HG02943 (cell line): Measurements from ENCODE around the gene CLPTM1L.
A peak's percentile ranks its signal among the peaks of the same experiment; 100 is the strongest.
"Not testable (repeated sequence)": the region's sequence is repeated elsewhere in the genome, so short reads cannot be mapped to it uniquely, and the experiment has no call there.

Source experiments
- ATAC-seq: cut with Tn5 transposase; IDR thresholded peaks from one replicate; pipeline ENCODE4 v1.9.1; 2021; ENCODE audit warnings: mild to moderate bottlenecking, low read depth, moderate library complexity; ENCODE audit not compliant: unreplicated experiment

CLPTM1L gene

DNA sequence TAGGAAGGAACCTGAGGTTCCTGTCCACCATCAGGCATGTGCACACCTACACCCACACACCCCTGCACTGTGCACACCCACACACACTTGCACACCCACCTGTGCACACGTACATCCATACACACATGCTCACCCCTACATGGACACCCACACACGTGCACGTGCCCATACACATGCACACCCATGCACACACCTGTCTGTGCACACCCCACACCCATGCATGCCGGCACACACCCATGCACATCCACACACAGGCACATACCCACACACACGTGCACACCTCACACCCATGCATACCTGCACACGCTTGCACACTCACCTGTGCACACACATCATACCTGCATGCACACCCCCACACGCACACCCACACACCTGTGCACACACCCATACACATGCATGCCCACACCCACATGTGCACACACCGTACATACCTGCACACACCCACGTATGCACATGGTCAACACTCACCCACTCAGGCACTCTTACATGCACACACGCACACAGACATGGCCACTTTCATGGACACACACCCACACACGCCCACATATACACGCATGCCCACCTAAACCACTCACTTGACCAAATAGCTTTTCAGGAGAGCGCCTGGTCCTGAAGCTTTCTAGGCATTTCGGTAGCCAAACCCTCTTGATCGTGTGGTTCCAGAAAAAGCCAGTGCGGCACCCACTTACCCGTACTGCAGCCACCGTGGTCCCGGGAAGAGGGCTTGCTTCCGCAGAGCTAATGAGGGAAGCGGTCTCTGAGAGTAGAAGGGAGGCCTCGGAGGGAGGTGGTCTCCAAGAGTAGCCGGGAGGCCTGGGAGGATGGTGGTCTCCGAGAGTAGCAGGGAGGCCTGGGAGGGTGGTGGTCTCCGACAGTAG is 36.7 kb upstream of the CLPTM1L start:
- no peak for ATAC-seq

DNA sequence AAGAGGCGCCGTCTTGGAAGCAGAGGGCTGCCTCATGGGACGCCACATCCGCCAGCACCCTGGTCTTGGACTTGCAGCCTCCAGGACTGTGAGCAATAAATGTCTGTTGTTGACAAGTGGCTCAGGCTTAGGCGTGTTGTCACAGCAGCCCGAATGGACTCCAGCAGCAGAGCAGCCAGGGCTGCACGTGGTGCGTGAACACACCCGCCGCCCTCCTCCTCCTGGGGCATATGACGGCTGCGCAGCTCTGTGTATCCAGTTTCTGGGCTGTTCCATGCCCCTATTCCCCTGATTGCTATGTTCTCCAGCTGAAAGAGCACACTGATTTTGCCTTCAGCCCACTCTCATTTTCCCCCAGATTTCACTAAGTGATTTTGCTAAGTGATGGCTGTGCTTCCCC is 36.0 kb upstream of the CLPTM1L start:
- ATAC-seq = no peak

GRCh38 chr5:1380011-1380817 is 35.3 kb upstream of the CLPTM1L start:
- peak; percentile 72 for ATAC-seq

- ATAC-seq = no peak
Measured at GRCh38 chr5:1378866-1379659, 34.2 kb upstream of the CLPTM1L start.

DNA sequence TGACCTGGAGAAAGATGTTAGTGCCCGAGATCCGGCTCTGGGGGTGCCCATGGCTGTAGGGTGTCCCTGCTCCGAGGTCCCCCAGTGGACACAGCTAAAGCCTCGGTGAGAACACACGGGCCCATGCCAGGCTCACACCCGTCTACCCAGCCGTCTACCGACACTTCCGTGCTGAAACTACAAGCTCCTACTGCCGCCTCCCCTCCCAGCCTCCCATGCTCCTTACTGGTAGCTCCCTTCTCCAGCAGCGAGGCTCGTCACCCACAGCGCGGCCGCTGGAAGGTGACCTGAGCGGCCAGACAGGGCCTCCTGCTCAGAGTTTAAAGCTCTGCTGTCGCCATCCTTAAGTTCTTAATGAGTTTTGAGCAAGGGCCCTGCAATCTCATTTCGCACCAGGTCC is 33.2 kb upstream of the CLPTM1L start:
- no peak for ATAC-seq

GRCh38 chr5:1376981-1377380 is 32.1 kb upstream of the CLPTM1L start:
- no peak for ATAC-seq

DNA sequence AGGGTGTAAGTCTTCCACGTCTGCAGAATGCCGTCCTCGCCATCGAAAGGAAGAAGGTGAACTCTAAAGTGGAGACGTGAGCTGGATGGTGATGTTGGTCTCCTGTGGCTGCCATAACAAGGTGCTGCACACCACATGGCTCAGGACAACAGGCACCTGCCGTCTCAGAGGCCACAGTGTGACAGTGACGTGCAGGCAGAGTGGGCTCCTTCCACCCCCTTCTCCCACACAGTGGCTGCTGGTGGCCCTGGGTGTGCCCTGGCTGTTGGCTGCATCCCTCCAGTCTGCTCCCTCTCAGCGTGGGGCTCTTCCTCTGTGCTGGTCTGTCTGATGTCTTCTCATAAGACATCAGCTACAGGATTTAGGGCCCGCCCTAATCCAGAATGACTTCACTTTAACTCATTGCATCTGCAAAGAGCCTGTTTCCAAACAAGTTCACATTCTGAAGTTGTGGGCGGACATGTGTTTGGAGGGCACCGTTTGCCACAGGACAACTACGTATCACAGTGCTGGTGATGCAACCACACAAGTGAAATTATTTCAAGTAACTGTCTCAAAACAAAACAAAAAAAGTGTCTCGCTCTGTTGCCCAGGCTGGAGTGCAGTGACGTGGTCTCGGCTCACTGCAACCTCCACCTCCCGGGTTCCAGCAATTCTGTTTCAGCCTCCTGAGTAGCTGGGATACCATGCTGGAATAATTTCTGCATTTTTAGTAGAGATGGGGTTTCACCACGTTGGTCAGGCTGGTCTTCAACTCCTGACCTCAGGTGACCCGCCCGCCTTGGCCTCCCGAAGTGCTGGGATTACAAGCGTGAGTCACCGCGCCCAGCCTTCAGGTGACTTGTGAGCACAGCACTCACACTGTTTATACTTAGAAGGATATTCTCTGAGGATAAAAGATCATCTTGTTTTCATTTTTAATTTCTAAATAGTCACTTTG is 31.2 kb upstream of the CLPTM1L start:
- ATAC-seq = no peak

DNA sequence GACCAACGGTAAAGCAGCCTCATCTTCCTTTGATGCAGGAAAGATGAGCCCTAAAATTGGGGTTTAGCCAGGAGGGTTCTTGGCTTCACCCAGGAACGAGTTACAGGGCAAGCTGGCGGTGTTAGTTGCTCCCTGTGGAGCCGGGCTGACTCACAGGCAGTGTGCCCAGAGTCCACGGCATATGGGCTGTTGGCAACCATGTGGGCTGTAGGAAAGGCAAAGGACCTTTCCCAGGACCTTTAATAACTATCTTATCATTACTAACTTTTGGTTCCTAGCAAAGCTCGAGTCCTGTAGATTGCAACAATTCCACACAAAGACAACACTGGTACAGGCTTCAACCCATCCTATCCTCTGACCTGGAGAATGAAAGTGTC is 29.8 kb upstream of the CLPTM1L start:
- no peak for ATAC-seq

DNA sequence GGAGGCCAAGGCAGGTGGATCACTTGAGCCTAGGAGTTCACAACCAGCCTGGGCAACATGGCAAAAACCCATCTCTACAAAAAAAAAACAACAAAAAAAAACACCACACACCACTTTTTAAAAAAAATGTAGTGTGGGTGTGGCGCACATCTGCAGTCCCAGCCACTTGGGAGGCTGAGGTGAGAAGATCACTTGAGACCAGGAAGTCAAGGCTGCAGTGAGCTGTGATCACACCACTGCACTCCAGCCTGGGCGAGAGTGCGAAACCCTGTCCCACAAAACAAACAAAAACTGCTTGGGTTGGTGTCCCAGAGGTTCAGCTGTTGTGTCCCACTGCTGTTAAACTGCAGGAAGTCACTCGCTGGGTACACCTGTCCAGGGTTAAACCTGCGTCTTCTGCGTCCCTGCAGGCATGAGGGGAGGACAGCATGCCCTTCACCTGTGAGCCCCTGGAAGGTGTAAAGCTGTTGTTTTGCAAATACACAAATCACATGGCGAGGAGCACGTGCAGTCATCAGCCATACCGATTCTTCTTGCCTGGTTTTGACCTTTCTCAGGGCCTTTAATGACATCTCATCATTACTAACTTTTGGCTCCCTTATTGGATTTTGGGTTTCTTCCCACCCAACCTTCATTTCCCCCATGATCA is 29.3 kb upstream of the CLPTM1L start:
- ATAC-seq = no peak

GRCh38 chr5:1371972-1372342 is 27.1 kb upstream of the CLPTM1L start:
- ATAC-seq = not testable (repeated sequence)

DNA sequence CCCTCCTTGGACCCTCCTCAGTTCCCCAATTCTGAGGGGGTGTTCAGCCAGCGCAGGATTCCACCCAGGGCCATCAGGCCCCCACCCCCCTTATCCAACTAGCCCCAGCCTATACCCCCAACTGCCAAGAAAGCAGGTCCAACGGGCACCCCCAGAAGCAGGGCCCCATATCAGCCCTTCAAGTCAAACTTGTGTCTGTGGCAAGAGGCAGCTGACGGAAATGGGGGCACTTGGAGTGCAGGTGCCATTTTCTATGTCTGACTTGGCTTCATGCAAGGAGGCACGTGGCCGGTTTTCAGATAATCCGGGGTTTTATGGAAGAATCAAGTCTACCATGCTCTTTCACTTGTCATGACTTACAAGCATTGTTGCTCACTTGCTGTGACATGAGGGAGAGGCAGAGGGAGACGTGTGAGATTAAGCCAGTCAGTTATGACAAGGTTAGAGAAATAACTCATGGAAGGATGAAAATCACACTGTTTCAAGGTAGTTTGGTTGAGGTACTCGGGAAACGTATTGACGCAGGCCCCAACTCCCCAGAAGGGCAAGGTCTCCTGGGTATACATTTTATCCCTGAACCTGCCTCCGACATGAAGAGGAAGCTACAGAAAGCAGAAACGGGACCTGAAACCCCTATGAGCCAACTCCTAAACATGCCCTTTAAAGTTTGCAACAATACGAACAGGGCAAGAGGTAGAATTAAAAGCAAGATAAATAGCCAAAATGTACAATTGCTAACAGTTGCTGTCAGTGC is 26.5 kb upstream of the CLPTM1L start:
- no peak for ATAC-seq

DNA sequence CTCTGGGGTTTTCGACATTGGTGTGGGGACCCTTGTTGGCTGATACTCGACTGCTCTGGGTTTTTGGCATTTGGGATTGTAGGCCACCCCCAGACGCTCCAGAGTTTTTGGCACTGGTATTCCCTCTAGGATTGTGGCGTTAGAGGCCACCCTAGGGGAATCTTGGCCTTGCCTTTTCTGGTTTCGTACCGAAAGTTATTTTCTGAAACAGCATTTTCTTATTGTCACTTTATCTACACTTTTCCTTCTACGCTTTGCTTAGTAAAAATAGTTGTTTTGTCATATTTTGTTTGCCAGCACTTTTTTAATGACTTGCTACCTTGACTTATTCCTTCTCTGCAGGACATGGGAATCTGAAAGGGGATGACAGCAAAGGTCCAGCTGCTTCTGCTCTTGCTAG is 25.1 kb upstream of the CLPTM1L start:
- ATAC-seq = no peak

DNA sequence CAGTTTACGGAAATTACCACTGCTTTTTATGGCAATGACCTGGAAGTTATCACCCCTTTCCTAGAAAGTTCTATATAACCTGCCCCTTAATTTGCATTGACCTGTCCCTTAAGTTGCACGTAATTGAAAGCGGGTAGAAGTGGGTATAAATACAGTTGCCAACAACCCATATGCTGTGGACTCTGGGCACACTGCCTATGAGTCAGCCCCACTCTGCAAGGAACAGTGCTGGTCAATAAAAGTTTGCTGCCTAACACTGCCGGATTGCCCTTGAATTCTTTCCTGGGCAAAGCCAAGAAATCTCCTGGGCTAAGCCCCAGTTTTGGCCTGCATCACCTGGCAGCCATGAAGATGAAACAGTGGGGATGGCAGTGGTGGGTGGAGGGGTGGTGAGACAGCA is 23.9 kb upstream of the CLPTM1L start:
- no peak for ATAC-seq

DNA sequence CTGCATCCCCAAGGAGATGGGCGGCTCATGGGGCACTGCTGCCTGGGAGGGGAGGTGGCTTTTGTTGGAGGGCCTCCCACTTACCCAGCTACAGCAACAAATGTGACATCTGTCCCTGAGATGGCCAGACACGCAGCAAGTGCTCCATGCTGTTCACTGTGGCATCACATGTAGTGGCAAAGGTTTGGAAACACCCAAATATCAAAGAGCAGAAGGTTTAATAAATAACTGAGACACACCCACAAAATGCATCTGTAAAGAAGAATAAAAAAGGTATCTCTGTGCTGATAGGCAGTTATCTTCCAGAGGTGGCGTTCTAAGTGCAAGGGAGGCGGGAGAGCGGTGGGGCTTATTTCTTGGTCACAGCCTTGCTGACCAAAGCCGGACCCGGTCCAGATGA is 23.3 kb upstream of the CLPTM1L start:
- ATAC-seq = no peak

DNA sequence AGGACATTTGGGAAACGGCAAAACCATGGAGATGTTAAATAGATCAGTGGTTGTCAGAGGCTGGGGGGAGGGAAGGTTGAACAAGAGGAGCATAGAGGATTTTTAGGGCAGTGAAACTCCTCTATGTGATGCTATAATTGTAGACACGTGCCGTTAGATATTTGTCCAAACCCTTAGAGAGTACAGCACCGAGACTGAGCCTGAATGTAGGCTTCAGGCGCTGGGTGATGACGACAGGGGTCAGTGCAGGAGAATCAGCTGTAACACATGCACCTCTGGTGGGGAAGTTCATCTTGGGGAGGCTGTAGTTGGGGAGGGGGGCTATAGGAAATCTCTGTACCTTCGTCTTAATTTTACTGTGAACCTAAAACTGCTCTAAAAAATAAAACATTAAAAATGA is 22.2 kb upstream of the CLPTM1L start:
- ATAC-seq = no peak

DNA sequence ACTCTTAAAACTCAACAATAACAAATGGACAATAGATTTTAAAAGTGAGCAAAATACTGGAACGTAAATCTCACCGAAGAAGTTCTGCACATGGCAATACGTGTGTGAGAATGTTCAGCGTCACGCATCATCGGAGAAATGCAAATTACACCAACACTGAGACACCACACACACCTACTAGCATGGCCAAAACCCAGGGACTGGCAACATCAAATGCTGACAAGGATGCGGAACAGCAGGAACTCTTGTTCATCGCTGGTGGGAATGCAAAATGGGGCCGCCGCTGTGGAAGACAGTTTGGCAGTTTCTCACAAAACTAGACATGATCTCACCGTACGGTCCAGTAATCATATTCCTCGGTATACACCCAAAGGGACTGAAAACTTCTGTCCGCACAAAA is 21.6 kb upstream of the CLPTM1L start:
- no peak for ATAC-seq

DNA sequence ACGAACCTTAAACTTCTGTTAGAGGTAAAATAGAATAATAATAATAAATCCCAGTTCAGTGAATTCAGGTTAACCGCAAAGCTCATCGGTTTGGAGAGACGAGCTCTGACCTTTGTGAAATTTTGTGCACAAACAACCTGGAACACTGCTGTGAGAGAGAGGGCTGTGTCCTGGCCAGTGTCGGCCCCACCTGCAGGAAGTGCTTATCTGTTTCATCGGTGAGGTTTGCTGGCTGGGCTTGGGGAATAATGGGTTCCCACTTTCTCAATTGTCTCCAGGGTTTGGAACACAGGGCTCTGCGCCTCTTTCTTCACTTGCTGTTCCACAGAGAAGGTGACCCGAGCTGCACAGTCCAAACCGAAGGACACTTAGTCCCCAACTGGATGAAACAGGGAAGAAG is 19.3 kb upstream of the CLPTM1L start:
- ATAC-seq = no peak

GRCh38 chr5:1363581-1363980 is 18.7 kb upstream of the CLPTM1L start:
- no peak for ATAC-seq

- ATAC-seq = no peak
Measured at GRCh38 chr5:1363160-1363559, 18.3 kb upstream of the CLPTM1L start.
